Left ventricle myocardium inferior (tissue), 1 donor: ENCODE data around the gene CHPF. TPM values are rescaled to one million over a fixed set of nuclear protein-coding genes. Genes with fewer than 3 reads are reported as not detected.

Experiments used
- DNase-seq: peaks from one replicate; pipeline ENCODE4 v3.0.0-alpha.2; 2020
- H3K27ac ChIP-seq: fragments of 200-600 bp; replicated peaks from 2 replicates; pipeline ENCODE4 v1.8.0; 2021
- H3K27me3 ChIP-seq: fragments of 200-600 bp; 2 replicates; pipeline ENCODE4 v1.8.0; 2021; ENCODE audit warnings: low read depth
- H3K36me3 ChIP-seq: fragments of 200-600 bp; 2 replicates; pipeline ENCODE4 v1.8.0; 2021
- H3K4me1 ChIP-seq: fragments of 200-600 bp; 2 replicates; pipeline ENCODE4 v1.8.0; 2021
- H3K4me3 ChIP-seq: fragments of 200-600 bp; 2 replicates; pipeline ENCODE4 v1.8.0; 2021; ENCODE audit warnings: mild to moderate bottlenecking, moderate library complexity
- H3K9me3 ChIP-seq: fragments of 200-600 bp; replicated peaks from 2 replicates; pipeline ENCODE4 v1.8.0; 2021
- CTCF ChIP-seq: fragments of 200-600 bp; IDR thresholded peaks from 2 replicates; pipeline ENCODE4 v1.8.0; 2021; ENCODE audit warnings: antibody characterized with exemption, mild to moderate bottlenecking, borderline replicate concordance
- intact Hi-C: fragments of 100-400 bp; cut with micrococcal nuclease; formaldehyde crosslinking; loops from one replicate; pipeline ENCODE4 v1.11.0; 2022
- total RNA-seq: library from RNA; stranded (reverse); fragmentation: NEBNext Ultra II Directional; extraction: Animal tissue kit (Norgen Biotek cat#: 25700); gene quantifications from one replicate; pipeline ENCODE4 v1.2.1, GENCODE V29; 2021
- donor health status: DM: no; HTN: yes; CAD: no; lungs with severe emphysema.

The CHPF gene
- total RNA-seq, 1 donor from 2014 or later: 104 TPM

DNA sequence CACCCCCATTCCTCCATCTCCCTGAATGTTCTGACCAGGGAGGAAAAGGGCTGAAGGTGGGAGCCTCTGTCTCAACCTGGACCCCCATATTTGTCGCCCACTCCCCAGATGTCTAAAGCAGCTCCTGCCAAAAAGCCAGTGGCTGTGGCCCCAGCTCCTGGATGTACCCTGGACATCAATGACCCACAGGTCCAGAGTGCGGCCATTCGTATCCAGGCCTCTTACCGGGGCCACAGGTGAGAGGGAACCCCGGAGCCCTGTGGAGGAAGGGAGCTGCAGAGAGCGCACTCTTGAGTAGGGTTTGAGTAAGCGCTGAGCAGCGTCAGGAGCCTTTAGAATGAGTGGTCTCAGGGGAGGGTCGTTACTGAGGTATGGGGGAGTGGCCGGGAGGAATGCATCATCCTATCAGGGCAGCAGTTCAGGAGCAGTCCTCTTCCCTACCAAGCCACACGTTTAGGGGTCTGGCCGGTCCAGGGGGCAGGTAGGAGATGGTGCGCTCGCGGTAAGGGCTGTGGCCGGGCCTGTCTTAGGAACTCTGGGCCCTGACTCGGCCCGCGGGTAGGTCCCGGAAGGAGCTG is 47.3 kb downstream of the CHPF start:
- Histone ChIP-seq H3K4me1 (peaks cover 60% of the 10 kb centered on the region), H3K9me3 (no peaks in the 10 kb centered on the region), H3K27me3 (peaks cover 44% of the 10 kb centered on the region), H3K27ac (peak overlapping the region; percentile 99), H3K4me3 (peak overlapping the region; percentile 75), H3K36me3 (peaks cover under 1% of the 10 kb centered on the region)
- TF ChIP-seq CTCF: no peak
- DNase-seq: no peak
- intact Hi-C loops: no loop called here

DNA sequence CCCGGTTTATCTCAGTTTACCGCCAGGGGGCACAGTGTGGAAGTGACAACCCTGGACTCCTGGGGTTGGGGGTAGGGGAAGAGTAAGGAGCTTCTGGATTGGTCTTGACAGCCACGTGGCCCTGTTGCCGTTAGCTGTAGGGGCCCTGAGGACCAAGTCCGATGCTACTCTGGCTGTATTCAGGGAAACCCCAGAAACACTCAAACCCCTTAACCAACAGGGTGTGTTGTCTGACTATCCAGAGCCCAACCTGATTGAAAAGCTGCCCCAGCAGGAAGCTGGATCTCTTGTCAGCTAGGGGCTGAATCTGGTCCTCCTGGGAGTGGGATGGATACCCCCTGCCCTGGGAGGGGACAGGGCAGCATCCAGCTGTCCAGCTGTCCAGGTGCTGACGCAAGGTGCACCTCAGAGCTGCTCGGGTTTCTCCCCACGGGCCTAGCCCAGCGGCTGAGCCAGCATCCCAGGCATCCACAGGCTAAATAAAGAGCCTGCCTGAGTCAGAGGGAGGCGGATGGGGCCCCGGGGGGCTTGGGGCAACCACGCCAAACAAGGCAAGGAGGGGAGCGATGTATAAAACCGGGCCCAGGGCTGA is 48.0 kb downstream of the CHPF start:
- H3K27me3 ChIP-seq: peaks cover 44% of the 10 kb centered on the region
- no peaks in the 10 kb centered on the region for H3K9me3 ChIP-seq
- intact Hi-C loops: no loop called here
- H3K36me3 ChIP-seq: no peaks in the 10 kb centered on the region
- peak; percentile 74 for TF ChIP-seq CTCF
- peak; percentile 55 for DNase-seq
- H3K4me3 ChIP-seq: no peak overlapping the region
- H3K27ac ChIP-seq: peak overlapping the region; percentile 36
- H3K4me1 ChIP-seq: peaks cover 67% of the 10 kb centered on the region

DNA sequence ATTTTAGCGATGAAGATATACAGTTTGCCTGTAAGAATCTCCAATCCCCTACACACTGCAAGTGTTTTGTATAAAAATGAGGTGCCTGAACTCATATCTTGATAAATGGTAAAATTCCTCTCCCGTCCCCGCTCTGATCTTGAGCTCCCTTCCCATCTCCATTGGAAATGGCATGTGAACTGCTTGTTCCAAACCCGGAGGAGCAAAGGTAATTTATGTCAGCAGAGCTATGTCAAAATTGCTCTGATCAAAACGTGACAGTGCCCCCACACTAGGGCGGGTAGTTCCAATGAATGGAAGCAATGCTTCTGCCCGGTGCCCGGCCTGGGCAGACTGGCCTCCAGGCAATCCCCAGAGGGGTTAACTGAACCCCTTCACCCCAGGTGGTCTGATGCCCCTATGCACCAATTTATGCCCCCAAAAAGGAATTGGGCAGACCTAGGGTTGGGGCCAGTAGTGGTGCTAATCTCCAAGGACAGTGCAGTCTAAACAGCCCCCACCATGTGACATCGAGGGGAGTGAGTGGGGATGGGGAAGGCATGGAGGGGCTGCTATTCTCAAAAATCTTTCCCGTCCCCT is 48.6 kb downstream of the CHPF start:
- no peak for TF ChIP-seq CTCF
- Histone ChIP-seq H3K27ac (peak overlapping the region; percentile 36), H3K27me3 (peaks cover 44% of the 10 kb centered on the region), H3K9me3 (no peaks in the 10 kb centered on the region), H3K36me3 (no peaks in the 10 kb centered on the region), H3K4me3 (no peak overlapping the region), H3K4me1 (peaks cover 68% of the 10 kb centered on the region)
- intact Hi-C loops: no loop called here
- no peak for DNase-seq

DNA sequence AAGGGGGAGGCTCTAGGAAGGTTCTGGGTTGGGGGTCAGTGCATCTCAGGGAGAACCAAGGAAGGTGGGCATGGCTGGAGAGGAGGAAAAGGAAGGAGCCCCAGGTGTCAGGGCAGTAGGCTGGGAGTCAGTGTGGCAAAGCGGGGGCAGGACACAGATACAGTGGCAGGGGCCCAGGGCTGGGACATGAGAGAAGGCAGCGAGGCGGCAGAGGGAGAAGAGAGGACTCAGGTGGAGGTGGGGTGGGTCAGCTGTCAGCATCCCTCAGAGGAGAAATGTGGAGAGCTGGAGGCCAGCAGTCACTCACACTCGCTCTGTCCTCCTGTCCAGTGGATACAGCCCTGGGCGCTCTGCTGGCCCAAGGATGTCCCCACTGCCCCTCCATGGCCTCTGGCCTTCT is 50.5 kb downstream of the CHPF start:
- no peak for TF ChIP-seq CTCF
- H3K27me3 ChIP-seq: peaks cover 63% of the 10 kb centered on the region
- no peak for DNase-seq
- H3K4me1 ChIP-seq: peaks cover 63% of the 10 kb centered on the region
- intact Hi-C loops: no loop called here
- H3K27ac ChIP-seq: no peak overlapping the region
- peaks cover 9% of the 10 kb centered on the region for H3K36me3 ChIP-seq
- H3K4me3 ChIP-seq: no peak overlapping the region
- H3K9me3 ChIP-seq: no peaks in the 10 kb centered on the region

GRCh38 chr2:219492575-219492974 is 51.0 kb downstream of the CHPF start:
- peaks cover 66% of the 10 kb centered on the region for H3K27me3 ChIP-seq
- peaks cover 13% of the 10 kb centered on the region for H3K36me3 ChIP-seq
- H3K4me1 ChIP-seq: peaks cover 62% of the 10 kb centered on the region
- intact Hi-C loops: no loop called here
- no peak overlapping the region for H3K27ac ChIP-seq
- DNase-seq: no peak
- TF ChIP-seq CTCF: no peak
- no peak overlapping the region for H3K4me3 ChIP-seq
- H3K9me3 ChIP-seq: no peaks in the 10 kb centered on the region
